ENCODE measurements around the gene OPN1MW3.
"Not testable (repeated sequence)": the region's sequence is repeated elsewhere in the genome, so short reads cannot be mapped to it uniquely, and the experiment has no call there.

The OPN1MW3 gene

DNA sequence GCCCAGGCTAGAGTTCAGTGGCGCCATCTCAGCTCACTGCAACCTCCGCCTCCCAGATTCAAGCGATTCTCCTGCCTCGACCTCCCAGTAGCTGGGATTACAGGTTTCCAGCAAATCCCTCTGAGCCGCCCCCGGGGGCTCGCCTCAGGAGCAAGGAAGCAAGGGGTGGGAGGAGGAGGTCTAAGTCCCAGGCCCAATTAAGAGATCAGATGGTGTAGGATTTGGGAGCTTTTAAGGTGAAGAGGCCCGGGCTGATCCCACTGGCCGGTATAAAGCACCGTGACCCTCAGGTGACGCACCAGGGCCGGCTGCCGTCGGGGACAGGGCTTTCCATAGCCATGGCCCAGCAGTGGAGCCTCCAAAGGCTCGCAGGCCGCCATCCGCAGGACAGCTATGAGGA is at the start of gene OPN1MW3:
TSS of gene OPN1MW3 (plus strand) at position 301 of the 400 bp plus-strand sequence. CDS start at position 339, 38 bp downstream.
- H3K27ac ChIP-seq: not testable (repeated sequence)

DNA sequence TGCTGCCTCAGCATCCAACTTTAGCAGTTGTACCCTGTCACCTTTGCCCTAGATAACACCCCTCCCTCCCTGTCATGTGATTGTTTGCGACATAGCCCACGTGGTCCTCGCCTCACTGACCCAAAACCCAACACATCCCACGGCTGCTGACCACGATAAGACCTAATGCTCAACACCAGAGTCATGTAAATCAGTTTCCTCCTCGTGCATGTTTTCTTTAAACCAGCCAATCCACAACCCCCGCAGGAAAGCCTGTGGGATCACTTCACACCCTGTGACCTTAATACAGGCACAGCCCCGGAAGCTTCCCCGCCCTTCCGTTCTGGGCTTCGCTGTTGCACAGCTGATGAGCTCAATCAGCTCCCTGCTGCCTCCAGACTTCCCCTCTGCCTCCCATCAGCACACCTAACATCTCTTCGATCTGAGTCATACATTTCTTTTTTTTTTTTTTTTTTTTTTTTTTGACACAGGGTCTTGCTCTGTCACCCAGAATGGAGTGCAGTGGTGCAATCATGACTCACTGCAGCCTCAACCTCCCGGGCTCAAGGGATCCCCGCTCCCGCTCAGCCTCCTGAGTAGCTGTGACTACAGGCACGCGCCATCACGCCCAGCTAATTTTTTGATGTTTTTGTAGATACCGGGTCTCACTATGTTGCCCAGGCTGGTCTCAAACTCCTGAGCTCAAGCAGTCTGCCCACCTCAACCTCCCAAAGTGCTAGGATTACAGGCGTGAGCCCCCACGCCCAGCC is 47.5 kb upstream of the OPN1MW3 start:
- H3K27ac ChIP-seq: not testable (repeated sequence)

DNA sequence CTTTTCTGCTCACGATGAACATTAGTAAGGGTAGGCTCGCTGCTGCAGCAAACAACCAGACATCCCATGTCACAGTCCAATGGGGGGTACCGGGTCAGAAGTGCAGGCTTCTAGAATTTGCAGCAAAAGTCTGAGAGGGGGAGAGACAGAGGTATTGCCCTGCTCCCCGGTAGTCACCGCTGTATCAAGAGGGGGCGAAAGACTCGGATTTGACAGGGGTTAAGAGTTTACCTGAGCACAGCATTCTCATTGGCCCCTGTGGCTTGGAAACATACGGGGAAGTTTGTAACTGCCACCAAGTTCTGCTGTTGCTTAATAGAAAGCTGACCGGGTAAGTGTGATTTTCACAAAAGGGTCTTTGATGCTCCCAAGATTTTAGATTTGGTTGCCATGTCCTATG is 46.3 kb upstream of the OPN1MW3 start:
- not testable (repeated sequence) for H3K27ac ChIP-seq

DNA sequence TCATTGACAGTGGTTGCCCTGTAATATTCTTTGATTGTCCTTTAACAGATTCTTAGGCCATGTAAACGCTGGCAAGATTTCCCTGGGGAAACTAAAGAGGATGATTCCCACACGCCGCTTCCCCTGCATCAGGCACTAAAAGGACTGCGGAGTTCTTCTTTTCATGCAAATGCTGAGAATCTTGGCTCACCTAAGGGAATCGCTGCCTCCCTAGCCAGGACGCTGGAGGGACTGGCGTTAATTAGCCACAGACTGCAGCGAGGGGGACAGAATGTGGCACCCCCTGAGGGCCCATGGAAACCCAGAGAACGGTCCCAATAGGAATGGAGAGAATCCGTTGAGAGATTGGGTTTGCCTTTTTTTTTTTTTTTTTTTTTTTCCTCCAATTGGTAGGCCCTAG is 45.9 kb upstream of the OPN1MW3 start:
- H3K27ac ChIP-seq: not testable (repeated sequence)

DNA sequence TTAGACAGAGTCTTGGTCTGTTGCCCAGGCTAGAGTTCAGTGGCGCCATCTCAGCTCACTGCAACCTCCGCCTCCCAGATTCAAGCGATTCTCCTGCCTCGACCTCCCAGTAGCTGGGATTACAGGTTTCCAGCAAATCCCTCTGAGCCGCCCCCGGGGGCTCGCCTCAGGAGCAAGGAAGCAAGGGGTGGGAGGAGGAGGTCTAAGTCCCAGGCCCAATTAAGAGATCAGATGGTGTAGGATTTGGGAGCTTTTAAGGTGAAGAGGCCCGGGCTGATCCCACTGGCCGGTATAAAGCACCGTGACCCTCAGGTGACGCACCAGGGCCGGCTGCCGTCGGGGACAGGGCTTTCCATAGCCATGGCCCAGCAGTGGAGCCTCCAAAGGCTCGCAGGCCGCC is 37.9 kb upstream of the OPN1MW3 start, which contains the start of gene OPN1MW2:
TSS of gene OPN1MW2 (plus strand) at position 301 of the 400 bp plus-strand sequence. CDS start at position 361, 60 bp downstream.
- not testable (repeated sequence) for H3K27ac ChIP-seq

DNA sequence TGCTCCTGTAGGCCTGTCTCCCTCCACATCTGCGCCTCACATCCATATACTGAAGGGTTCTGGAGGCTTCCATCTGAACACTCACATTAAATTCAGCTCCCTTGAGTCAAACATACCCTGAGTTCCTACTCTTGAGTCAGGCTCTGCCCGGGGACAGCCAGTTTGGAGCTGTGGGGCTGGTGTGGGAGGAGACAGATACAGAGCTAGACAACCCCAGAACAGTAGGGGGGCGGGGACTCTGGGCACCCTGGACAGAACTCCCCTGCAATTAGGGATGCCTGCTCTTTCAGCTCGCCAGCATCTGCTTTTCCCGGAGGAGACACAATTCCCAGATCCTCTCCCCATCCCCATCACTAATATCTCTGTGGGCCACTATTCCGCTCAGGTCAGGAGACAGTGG is 32.1 kb upstream of the OPN1MW3 start:
- not testable (repeated sequence) for H3K27ac ChIP-seq

DNA sequence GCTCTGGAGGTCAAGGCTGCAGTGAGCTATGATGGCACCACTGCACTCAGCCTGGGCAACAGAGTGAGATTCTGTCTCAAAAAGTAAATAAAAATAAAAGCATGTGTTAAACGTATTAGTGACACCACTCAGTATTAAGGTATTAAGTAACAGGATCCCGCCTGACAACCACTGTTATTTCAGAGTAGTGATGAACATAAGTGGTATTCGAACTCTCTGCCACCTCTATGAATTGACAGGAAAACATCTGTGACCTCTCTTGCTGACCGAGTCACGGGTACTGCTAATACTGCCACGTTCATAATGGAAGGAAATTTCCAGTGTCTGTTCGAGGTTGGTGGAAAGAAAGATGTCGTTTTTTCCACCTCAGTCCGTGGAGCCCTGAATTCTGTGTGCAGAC is 30.7 kb upstream of the OPN1MW3 start:
- H3K27ac ChIP-seq: not testable (repeated sequence)

DNA sequence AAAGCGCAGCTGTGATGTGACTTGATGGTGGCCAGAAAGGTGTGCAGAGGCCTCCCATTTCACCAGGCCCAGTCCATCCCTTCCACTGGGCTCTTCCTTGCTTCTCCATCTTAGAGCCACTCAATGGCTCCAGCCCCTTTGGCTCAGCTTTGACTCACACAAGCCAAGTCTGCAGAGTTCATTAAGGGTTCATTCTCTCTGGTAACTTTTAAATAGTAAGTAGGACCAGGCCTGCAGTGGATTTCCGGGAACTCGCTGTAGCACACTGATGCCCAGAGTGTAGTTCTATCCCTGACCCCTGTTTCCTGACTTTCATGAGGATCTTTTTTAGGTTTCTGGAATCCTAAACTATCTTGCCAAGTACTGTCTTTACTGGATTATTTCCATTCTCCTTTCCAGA is 25.9 kb upstream of the OPN1MW3 start:
- not testable (repeated sequence) for H3K27ac ChIP-seq

DNA sequence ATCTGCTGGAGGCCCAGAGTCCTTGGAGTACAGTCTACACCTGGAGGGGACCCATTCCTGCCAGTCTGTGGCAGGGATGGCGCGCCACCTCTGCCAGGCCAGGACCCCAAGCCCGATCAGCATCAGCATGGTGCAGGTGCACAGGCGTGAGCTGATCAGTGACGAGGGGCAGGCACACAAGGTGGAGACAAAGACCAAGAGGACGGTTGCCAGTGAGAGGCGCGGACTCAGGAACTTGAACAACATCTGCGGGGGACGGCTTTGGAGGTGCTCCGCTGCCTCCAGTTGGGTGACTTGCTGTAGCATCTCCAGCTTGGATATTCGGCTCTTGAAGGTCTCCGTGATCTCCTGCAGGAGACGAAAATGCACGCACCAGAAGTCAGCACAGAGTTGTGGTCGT is 23.8 kb upstream of the OPN1MW3 start:
- not testable (repeated sequence) for H3K27ac ChIP-seq

DNA sequence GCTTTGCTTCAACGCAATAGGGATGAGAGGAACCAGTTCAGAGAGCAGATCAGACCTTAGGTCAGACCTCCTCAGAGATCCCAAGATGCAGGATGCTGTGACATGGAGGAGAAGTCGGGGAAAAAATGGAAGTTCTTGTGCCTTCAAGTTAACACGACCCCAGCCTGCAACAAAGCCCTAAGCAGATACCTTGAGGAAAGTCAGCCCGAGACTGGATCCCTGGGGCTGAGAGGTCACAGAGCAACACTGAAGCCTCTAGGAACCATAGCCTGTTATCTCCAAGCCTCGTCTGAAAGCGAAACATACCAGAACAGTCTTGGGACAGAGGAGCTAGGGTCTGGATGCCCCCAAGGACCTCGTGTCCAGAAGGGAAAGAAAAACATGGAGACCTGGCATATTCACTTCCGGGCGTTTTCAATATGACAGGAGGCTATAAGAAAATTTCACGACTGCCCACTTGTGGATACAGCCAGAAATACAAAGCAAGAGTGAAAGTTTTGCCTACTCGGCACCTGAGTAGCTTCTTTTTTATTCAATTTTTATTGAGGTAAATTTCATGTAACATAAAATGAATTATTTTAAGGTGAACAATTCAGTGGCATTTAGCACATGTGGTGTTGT is 18.3 kb upstream of the OPN1MW3 start:
- not testable (repeated sequence) for H3K27ac ChIP-seq
- TF ChIP-seq, protein P1, sequence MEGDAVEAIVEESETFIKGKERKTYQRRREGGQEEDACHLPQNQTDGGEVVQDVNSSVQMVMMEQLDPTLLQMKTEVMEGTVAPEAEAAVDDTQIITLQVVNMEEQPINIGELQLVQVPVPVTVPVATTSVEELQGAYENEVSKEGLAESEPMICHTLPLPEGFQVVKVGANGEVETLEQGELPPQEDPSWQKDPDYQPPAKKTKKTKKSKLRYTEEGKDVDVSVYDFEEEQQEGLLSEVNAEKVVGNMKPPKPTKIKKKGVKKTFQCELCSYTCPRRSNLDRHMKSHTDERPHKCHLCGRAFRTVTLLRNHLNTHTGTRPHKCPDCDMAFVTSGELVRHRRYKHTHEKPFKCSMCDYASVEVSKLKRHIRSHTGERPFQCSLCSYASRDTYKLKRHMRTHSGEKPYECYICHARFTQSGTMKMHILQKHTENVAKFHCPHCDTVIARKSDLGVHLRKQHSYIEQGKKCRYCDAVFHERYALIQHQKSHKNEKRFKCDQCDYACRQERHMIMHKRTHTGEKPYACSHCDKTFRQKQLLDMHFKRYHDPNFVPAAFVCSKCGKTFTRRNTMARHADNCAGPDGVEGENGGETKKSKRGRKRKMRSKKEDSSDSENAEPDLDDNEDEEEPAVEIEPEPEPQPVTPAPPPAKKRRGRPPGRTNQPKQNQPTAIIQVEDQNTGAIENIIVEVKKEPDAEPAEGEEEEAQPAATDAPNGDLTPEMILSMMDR (conservative IDR thresholded peaks at IDR 0.05): peak; percentile 20; the same call in 1 of the 2 replicates

DNA sequence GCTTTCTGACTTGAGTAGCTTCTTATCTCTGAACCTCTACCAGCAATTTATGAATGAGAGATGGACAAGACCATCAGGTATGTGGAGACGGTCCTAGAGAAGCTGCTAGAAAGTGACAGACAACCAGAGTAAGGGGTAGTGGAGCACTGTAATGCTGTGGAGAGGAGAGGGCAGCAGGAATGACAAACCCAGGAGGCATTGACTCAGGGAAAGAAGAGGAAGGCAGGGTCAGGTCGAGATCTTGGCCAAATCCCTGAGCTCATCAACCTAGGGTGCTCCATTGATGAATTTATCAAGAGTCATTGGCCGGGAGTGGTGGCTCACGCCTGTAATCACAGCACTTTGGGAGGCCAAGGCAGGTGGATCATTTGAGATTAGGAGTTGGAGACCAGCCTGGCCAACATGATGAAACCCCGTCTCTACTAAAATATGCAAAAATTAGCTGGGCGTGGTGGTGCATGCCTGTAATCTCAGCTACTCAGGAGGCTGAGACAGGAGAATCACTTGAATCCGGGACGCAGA is 17.3 kb upstream of the OPN1MW3 start:
- H3K27ac ChIP-seq: not testable (repeated sequence)

DNA sequence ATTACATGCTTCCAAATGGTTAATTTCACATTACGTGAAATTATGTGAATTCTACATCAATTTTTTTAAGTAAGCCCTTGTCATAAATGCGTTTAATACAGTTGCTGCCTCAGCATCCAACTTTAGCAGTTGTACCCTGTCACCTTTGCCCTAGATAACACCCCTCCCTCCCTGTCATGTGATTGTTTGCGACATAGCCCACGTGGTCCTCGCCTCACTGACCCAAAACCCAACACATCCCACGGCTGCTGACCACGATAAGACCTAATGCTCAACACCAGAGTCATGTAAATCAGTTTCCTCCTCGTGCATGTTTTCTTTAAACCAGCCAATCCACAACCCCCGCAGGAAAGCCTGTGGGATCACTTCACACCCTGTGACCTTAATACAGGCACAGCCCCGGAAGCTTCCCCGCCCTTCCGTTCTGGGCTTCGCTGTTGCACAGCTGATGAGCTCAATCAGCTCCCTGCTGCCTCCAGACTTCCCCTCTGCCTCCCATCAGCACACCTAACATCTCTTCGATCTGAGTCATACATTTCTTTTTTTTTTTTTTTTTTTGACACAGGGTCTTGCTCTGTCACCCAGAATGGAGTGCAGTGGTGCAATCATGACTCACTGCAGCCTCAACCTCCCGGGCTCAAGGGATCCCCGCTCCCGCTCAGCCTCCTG is 9.9 kb upstream of the OPN1MW3 start:
- not testable (repeated sequence) for H3K27ac ChIP-seq

DNA sequence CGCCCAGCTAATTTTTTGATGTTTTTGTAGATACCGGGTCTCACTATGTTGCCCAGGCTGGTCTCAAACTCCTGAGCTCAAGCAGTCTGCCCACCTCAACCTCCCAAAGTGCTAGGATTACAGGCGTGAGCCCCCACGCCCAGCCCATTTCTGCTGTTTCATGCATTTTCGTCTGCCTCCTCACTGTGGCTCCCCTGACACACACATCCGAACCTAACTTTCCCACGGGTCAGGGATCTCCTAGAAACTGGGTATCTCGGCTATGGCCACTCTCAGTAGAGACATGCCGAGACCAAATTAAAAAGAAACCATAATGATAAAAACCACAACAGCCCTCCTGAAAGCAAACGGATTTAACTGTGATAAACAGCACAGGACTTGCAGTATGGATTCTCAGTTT is 9.3 kb upstream of the OPN1MW3 start:
- not testable (repeated sequence) for H3K27ac ChIP-seq

DNA sequence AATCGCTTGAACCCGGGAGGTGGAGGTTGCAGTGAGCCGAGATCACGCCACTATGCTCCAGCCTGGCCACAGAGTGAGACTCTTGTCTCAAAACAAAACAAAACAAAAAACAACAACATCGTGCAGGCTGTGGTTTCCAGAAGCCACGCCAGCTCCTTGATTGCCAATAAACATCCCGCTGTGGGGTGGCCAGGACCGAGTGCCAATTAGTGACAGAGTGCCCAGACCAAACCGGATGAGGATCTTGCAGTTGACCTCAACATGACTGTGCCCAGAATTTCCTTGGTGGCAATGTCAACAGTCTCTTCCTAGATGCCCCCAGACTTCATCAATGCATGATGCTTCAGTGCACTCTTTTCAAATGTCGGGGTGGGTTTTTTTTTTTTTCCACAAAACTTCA is 1.3 kb downstream of the OPN1MW3 start:
- H3K27ac ChIP-seq: not testable (repeated sequence)

DNA sequence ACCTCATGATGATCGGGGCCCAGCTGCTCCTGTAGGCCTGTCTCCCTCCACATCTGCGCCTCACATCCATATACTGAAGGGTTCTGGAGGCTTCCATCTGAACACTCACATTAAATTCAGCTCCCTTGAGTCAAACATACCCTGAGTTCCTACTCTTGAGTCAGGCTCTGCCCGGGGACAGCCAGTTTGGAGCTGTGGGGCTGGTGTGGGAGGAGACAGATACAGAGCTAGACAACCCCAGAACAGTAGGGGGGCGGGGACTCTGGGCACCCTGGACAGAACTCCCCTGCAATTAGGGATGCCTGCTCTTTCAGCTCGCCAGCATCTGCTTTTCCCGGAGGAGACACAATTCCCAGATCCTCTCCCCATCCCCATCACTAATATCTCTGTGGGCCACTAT is 5.7 kb downstream of the OPN1MW3 start:
- H3K27ac ChIP-seq: not testable (repeated sequence)

DNA sequence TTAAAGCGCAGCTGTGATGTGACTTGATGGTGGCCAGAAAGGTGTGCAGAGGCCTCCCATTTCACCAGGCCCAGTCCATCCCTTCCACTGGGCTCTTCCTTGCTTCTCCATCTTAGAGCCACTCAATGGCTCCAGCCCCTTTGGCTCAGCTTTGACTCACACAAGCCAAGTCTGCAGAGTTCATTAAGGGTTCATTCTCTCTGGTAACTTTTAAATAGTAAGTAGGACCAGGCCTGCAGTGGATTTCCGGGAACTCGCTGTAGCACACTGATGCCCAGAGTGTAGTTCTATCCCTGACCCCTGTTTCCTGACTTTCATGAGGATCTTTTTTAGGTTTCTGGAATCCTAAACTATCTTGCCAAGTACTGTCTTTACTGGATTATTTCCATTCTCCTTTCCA is 11.9 kb downstream of the OPN1MW3 start:
- not testable (repeated sequence) for H3K27ac ChIP-seq

DNA sequence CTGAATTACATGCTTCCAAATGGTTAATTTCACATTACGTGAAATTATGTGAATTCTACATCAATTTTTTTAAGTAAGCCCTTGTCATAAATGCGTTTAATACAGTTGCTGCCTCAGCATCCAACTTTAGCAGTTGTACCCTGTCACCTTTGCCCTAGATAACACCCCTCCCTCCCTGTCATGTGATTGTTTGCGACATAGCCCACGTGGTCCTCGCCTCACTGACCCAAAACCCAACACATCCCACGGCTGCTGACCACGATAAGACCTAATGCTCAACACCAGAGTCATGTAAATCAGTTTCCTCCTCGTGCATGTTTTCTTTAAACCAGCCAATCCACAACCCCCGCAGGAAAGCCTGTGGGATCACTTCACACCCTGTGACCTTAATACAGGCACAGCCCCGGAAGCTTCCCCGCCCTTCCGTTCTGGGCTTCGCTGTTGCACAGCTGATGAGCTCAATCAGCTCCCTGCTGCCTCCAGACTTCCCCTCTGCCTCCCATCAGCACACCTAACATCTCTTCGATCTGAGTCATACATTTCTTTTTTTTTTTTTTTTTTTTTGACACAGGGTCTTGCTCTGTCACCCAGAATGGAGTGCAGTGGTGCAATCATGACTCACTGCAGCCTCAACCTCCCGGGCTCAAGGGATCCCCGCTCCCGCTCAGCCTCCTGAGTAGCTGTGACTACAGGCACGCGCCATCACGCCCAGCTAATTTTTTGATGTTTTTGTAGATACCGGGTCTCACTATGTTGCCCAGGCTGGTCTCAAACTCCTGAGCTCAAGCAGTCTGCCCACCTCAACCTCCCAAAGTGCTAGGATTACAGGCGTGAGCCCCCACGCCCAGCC is 27.3 kb downstream of the OPN1MW3 start:
- H3K27ac ChIP-seq: not testable (repeated sequence)

DNA sequence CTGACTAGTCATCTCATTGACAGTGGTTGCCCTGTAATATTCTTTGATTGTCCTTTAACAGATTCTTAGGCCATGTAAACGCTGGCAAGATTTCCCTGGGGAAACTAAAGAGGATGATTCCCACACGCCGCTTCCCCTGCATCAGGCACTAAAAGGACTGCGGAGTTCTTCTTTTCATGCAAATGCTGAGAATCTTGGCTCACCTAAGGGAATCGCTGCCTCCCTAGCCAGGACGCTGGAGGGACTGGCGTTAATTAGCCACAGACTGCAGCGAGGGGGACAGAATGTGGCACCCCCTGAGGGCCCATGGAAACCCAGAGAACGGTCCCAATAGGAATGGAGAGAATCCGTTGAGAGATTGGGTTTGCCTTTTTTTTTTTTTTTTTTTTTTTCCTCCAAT is 29.0 kb downstream of the OPN1MW3 start:
- not testable (repeated sequence) for H3K27ac ChIP-seq

Measured in C4-2B (cell line).